Femur (tissue), 1 donor: Measurements from ENCODE around the gene SPDYE5.
A peak's percentile ranks its signal among the peaks of the same experiment; 100 is the strongest.
"Not testable (repeated sequence)": the region's sequence is repeated elsewhere in the genome, so short reads cannot be mapped to it uniquely, and the experiment has no call there.

Experiments used
- DNase-seq: peaks from one replicate; pipeline ENCODE4 v3.0.0-alpha.2; 2017

Gene SPDYE5, protein sequence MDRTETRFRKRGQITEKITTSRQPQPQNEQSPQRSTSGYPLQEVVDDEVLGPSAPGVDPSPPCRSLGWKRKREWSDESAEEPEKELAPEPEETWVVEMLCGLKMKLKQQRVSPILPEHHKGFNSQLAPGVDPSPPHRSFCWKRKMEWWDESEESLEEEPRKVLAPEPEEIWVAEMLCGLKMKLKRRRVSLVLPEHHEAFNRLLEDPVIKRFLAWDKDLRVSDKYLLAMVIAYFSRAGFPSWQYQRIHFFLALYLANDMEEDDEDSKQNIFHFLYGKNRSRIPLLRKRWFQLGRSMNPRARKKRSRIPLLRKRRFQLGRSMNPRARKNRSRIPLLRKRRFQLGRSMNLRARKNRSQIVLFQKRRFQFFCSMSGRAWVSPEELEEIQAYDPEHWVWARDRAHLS

GRCh38 chr7:75492020-75492419 is at the start of gene SPDYE5:
Gene SPDYE5 (plus strand): TSS chr7:75492320. CDS start chr7:75494048, 1,728 bp downstream.
- not testable (repeated sequence) for DNase-seq

GRCh38 chr7:75442465-75443111 is 49.5 kb upstream of the SPDYE5 start:
- DNase-seq = peak; percentile 36

DNA sequence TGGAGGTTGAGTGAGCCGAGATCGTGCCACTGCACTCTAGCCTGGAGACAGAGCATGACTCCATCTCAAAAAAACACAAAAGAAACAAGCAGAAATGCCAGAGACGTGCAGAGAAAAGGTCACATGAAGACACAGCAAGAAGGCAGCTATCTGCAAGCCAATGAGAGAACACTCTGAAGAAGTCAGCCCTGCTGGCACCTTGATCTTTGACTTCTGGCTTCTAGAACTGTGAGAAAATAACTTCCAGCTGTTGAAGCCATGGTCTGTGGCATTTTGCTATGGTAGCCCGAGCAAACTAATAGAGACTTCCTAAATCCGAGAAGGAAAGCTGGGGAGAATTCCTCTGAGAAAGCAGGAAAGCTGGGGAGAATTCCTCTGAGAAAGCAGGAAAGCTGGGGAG is 42.2 kb upstream of the SPDYE5 start:
- not testable (repeated sequence) for DNase-seq

GRCh38 chr7:75452494-75452955 is 39.6 kb upstream of the SPDYE5 start:
- DNase-seq = not testable (repeated sequence)

DNA sequence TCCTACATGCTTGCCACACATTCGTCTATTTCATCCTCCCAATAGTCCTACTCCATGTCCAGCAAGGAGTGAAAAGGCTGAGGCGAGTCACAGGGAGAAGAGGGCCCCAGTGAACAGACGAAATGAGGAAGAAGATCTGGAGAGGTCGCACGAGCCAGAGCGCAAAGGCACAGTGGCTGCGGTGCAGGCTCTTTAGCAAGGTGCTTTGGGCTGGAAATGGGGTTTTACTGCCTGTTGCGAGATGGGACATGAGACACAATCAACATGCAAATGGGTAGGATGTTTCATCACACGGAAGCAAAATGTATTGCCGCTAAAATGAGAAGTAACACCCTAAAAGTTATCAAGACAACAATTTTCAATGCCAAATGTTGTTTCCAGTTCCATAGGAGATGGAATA is 35.7 kb upstream of the SPDYE5 start:
- DNase-seq = not testable (repeated sequence)

DNA sequence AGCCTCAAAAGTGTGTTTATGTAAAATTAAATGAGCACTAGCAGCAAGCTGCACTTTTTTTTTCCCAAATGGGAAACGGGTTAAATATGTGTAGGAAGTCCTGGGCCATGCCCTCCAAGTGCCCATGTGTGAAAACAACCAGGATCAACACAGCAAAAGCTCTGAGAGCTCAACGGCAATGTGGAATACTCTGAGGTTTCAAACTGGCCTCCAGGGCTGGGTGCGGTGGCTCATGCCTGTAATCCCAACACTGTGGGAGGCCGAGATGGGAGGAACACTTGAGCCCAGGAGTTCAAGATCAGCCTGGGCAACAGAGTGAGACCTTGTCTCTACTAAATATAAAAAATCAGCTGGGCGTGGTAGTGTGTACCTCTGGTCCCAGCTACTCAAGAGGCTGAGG is 34.1 kb upstream of the SPDYE5 start:
- DNase-seq = not testable (repeated sequence)

DNA sequence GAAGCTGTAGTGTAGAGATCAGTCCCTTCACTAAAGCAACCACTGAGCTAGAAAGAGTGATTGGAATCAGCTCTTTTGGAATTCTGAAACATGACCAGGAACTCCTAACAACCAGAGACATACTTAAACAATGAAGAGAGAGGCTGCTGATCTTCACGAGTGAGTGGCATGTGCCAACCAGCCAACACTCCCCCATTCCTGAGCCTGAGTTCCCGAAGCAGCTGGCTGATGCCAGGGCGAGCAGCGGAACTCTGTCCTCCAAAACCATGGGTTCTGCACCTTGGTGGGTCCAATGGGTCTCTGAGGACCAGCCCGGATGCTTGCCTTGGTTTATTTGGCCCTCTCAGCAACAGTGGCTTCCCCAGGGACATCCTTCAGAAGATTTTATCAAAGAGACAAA is 31.6 kb upstream of the SPDYE5 start:
- DNase-seq = not testable (repeated sequence)

DNA sequence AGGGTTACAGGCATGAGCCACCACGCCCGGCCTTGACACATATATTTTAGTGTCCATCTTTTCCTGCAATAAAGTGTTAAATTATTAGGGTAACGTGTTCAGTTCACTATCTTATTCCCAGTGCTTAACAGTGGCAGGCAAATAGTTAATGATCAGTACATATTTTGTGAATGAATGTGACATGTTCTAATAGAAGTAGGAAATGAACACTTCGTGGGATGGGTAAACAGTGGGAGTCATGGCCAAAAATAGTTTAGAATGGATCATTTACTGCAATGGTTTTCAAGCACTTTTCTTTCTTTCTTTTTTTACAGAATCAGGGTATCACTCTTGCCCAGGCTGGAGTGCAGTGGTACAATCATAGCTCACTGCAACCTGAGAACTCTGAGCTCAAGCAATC is 22.0 kb upstream of the SPDYE5 start:
- DNase-seq = not testable (repeated sequence)

GRCh38 chr7:75477457-75477856 is 14.7 kb upstream of the SPDYE5 start:
- not testable (repeated sequence) for DNase-seq

GRCh38 chr7:75480313-75480712 is 11.8 kb upstream of the SPDYE5 start:
- not testable (repeated sequence) for DNase-seq

- DNase-seq = peak; percentile 21
These were observed 6.7 kb upstream of the SPDYE5 start for GRCh38 chr7:75485355-75485978.

DNA sequence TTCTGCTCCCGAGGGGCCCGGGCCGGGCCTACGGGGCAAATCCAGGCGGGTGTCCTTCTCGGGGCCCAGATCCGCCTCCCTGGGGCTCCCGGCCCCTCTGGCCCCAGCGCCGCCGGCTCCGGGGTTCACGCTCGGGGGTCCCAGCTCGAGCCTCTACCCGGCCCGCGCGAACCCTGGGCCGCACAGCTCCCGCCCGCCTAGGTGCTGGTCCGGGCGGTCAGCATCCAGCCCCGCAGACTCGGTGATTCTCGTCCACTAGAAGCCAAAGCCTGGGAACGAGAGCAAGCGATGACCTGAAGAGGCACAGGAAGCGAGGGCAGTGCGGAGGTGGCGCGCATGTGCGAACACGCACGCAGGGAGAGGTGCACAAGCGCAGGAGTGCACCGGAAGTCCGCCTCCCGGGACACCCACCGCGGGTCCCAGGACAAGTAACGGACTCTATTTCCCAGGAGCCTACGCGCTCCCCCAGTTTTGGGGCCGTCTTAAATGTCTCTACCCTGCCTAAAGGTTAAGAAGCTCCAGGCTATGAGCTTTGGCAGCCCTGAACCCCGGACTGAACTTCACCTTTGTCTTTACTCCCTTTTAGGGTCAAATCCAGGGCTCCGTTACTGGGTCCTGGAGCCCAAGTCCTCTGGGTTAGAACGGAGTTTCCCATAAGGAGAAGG is 6.0 kb upstream of the SPDYE5 start, which contains the start of gene POM121C:
TSS of gene POM121C (minus strand) at position 321 of the 665 bp plus-strand sequence. CDS start 44,803 bp downstream, outside the sequence.
- peak; percentile 95 for DNase-seq

DNA sequence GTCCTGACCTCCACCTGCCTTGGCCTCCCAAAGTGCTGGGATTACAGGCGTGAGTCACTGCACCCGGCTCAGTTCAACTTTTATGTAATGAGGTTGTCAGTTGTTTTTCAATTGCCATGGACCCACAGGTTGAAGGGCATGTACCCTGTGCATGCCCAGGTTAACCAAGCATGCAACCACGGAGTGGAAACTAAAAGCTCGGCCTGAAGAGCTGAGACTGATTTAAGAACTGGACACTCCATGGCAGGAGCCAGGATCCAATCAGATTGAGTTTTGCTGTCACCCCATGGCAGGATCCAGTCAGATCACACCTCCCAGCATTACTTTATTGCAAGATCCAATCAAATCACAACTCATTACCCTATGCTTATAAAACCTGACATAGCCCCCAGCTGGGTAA is 16.9 kb downstream of the SPDYE5 start:
- DNase-seq = not testable (repeated sequence)

DNA sequence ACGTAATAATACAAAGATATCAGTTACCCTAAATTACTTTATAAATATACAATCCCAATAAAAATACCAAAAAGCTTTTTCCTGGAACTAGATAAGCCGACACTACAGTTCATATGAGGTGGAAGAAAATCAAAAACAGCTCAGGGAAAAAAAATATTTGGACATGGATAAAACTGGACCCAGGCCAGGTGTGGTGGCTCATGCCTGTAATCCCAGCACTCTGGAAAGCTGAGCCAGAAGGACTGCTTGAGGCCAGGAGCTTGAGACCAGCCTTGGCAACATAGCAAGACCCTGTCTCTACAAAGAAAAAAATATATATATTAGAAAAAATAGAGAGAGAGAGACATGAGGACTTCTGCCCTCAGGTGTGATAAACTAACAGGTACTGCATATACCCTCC is 26.7 kb downstream of the SPDYE5 start:
- DNase-seq = not testable (repeated sequence)

DNA sequence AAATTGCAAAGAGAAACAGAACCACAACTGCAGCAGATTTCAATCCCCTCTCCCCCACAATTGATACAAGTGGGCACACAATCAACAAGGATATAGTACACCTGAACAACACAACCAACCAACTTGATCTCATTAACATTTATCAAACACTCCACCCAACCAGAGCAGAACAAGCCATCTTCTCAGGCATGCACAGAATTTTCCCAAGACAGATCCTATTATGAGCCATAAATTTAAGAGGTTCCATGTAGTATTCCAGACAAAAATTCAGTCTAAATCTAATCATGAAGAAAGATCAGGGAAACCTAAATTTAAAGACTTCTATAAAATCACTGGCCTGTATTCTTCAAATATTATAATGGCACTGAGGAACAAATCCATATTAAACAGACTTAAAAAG is 29.6 kb downstream of the SPDYE5 start:
- not testable (repeated sequence) for DNase-seq

DNA sequence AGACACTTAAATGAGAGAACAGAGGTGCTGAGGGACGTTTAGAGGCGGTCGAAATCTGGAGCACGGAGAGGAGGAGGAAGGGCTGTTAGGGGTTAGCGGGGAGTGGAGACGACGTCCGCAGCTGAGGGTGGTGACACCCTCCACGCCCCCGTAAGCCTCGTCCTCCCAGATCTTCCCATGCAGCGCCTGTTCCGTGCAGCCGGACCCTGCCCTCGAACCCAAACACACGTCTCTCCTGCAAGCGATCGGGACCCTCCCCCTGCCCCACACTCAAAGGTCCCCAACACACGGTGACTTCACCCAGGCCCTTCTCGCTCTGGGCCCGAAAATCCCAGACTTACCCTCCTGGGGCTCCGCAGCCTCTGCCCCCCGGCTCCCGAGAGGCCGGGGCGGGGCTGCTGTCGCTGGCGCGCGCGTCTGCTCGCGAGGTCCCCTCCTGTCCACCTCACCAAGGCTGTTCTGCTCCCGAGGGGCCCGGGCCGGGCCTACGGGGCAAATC is 35.2 kb downstream of the SPDYE5 start:
- not testable (repeated sequence) for DNase-seq

DNA sequence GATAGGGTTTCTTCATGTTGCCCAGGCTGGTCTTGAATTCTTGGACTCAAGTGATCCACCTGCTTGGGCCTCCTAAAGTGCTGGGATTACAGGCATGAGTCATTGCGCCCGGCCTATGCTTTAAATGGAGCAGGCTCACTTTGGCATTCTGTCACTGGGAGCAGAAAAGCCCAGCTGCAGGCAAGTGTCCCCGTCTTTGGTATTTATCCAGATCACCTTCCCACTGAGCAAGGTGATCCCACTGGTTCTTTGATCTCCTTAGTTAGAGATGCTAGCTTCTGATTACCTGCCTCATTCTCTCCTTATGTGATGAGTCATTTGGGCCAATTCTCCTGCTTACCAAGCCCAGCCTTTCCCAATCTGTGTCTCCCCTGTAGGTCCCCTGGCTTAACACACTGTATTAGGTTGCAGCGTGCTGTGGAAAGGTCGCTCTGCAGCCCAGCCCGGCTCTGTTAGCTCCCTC is 39.3 kb downstream of the SPDYE5 start:
- DNase-seq = no peak

- DNase-seq = no peak
These were observed 40.5 kb downstream of the SPDYE5 start for GRCh38 chr7:75532639-75533038.

GRCh38 chr7:75533926-75534325 is 41.8 kb downstream of the SPDYE5 start:
- no peak for DNase-seq

GRCh38 chr7:75534727-75535307 is 42.7 kb downstream of the SPDYE5 start:
- DNase-seq = no peak

- DNase-seq = no peak
These were observed 44.4 kb downstream of the SPDYE5 start for GRCh38 chr7:75536491-75536890.

- no peak for DNase-seq
These were observed 44.9 kb downstream of the SPDYE5 start for GRCh38 chr7:75536940-75537538.
